SK-N-MC (cell line): ENCODE results near the gene C1orf116.

Experiments
- DNase-seq: peaks from one replicate; pipeline ENCODE4 v3.0.0-alpha.2; 2011; ENCODE audit warnings: low read depth, low spot score
- H3K27ac ChIP-seq: fragments of 200-600 bp; sonication (generic); 2 replicates; pipeline ENCODE4 v1.5.1; 2016; ENCODE audit warnings: mixed run types
- H3K36me3 ChIP-seq: fragments of 200-600 bp; sonication (generic); 2 replicates; pipeline ENCODE4 v1.6.1; 2017; ENCODE audit warnings: antibody characterized with exemption, low read length, mixed read lengths; ENCODE audit not compliant: insufficient read depth
- H3K4me3 ChIP-seq: fragments of 200-600 bp; sonication (generic); 2 replicates; pipeline ENCODE4 v1.5.1; 2016
- H3K9ac ChIP-seq: fragments of 200-600 bp; sonication (generic); 2 replicates; pipeline ENCODE4 v1.8.0; 2017; ENCODE audit warnings: mixed run types, mixed read lengths; ENCODE audit not compliant: insufficient read length
- H3K9me3 ChIP-seq: fragments of 200-600 bp; sonication (generic); 2 replicates; pipeline ENCODE4 v1.6.1; 2017; ENCODE audit warnings: low read depth, mild to moderate bottlenecking, antibody characterized with exemption, low read length, moderate library complexity, mixed read lengths
- EZH2 ChIP-seq: fragments of 200-600 bp; sonication (generic); IDR thresholded peaks from one replicate; pipeline ENCODE4 v1.6.1; 2017; ENCODE audit warnings: antibody characterized with exemption
- FOXP2 ChIP-seq: optimal IDR thresholded peaks from 2 replicates; pipeline ENCODE3; 2011; ENCODE audit warnings: mild to moderate bottlenecking, moderate library complexity; ENCODE audit not compliant: insufficient read depth; ENCODE audit errors: extremely low read length, control extremely low read depth
- POLR2AphosphoS5 ChIP-seq: IDR thresholded peaks from 2 replicates; pipeline ENCODE4 v1.6.1; 2012; ENCODE audit warnings: mild to moderate bottlenecking, low read depth, low read length, borderline replicate concordance

Gene C1orf116

GRCh38 chr1:206985162-206985749, 47.3 kb downstream of the C1orf116 start:
- no peak for DNase-seq
- Histone ChIP-seq H3K4me3 (no peak overlapping the region), H3K9ac (no peak overlapping the region), H3K36me3 (no peaks in the 10 kb centered on the region), H3K9me3 (no peaks in the 10 kb centered on the region), H3K27ac (no peak overlapping the region)
- no peak for TF ChIP-seq EZH2
- no peak for TF ChIP-seq POLR2AphosphoS5
- TF ChIP-seq FOXP2: no peak

DNA sequence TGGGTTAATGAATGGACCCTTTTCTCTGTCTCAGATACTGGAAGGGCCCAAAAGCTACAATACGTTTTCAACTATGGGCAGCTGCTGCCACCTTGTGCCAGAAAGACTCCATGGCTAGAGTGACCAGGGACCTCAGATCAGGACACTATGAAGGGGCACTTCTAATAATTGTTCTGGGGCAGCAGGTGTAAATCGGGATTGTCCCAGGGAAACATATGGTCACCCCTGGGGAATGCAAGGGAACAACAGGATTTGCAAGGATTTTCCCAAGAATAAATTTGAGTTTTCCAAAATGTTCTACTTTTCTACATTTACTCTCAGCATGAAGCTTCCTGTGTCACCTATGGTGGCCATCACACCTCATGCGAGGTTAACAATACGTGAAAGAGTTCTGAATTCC, 50.3 kb downstream of the C1orf116 start:
- DNase-seq: no peak
- no peak overlapping the region for H3K27ac ChIP-seq
- H3K36me3 ChIP-seq: no peaks in the 10 kb centered on the region
- H3K9me3 ChIP-seq: no peaks in the 10 kb centered on the region
- TF ChIP-seq EZH2 (no peak), FOXP2 (no peak), POLR2AphosphoS5 (no peak)
- H3K4me3 ChIP-seq: no peak overlapping the region
- H3K9ac ChIP-seq: no peak overlapping the region

DNA sequence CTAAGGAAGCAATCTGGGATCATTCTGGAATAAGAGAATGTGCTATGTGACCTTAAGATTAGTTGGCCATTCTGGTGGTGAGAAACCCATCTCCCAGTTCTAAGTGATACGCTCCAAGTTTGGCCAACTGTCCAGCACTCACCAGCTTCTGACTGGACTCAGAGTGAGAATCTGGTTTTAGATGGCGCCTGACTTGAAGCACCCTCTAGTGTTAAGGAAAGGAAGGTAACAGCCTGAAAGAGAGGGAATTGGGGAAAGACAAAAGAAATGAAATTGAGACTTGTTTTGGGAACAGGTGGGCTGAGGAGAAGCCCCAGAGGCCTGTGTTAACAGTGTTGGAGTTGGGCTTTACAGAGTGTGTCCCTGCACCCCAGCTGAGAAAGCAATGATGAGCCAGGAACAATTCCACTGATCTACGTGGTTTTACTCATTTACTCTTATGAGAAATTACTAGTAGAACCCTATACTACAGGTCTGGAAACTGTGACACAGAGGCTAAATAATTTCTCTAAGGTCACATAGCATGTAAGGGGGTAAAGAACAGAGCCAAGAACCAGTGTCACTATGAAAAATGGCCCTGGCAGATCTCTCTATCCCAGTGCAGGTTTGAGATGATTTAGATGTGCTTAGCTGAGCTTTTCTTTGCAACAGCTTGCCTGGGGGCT, 53.0 kb downstream of the C1orf116 start:
- Histone ChIP-seq H3K27ac (no peak overlapping the region), H3K4me3 (no peak overlapping the region), H3K9me3 (no peaks in the 10 kb centered on the region), H3K9ac (no peak overlapping the region), H3K36me3 (no peaks in the 10 kb centered on the region)
- TF ChIP-seq FOXP2: no peak
- no peak for TF ChIP-seq EZH2
- TF ChIP-seq POLR2AphosphoS5: no peak
- no peak for DNase-seq

DNA sequence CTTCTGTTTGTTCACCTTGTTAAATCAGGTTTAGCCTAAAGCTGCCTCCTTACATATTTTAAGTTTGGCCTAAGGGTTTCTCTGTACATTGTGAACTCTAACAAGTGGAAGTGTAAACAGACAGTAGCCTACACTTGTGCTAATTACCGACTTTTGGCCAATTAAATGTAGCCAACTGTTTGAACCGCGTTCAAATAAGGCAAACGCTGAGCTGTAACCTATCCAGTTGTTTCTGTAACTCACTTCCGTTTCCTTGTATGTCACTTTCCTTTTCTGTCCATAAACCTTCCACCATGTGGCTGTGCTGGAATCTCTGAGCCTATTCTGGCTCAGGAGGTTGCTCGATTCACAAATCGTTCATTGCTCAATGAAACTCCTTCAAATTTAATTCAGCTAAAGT, 54.3 kb downstream of the C1orf116 start:
- DNase-seq: no peak
- H3K9ac ChIP-seq: no peak overlapping the region
- H3K27ac ChIP-seq: no peak overlapping the region
- no peak overlapping the region for H3K4me3 ChIP-seq
- TF ChIP-seq POLR2AphosphoS5 (no peak), FOXP2 (no peak), EZH2 (no peak)
- H3K9me3 ChIP-seq: no peaks in the 10 kb centered on the region
- no peaks in the 10 kb centered on the region for H3K36me3 ChIP-seq

DNA sequence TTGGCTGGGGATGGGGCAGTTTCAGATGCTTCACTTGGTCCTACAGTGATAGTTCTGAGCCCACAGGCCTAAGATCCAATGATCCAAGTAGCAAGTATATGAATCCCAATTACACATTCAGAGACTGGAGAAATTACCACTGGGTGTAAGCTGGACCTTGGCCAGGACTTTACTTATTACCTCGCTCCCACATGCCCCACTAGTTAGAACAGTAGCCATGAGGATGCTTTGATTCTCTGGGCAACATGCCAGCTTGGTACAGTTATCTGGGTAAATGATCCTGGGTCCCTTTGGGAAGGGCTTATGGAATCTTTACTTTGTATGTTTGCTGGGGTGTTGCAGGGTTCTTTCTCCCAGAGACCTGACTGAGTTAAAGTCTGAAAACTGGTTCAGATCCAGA, 57.2 kb downstream of the C1orf116 start:
- Histone ChIP-seq H3K4me3 (no peak overlapping the region), H3K9ac (no peak overlapping the region), H3K9me3 (no peaks in the 10 kb centered on the region), H3K27ac (no peak overlapping the region), H3K36me3 (no peaks in the 10 kb centered on the region)
- DNase-seq: no peak
- TF ChIP-seq POLR2AphosphoS5 (no peak), FOXP2 (no peak), EZH2 (no peak)

DNA sequence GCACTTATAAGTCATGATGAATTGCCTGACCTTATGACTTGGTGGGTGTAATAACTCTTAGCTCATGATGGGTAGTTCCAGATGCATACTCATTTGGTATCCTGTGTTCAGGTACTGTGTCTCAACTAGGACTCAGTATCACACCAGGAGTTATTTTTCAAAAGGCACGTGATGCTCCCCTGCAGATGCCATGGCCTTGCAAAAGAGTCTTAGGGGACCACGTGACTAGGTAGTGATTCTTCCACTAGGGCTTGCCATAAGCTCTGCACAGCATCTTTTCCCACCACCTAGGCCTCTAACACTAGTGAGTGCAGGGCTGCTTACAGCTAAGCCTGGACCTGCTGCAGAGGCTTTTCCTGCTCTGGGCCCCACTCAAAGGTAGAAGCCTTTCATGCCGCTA, 58.4 kb downstream of the C1orf116 start:
- DNase-seq: no peak
- no peak for TF ChIP-seq EZH2
- no peak for TF ChIP-seq POLR2AphosphoS5
- no peak for TF ChIP-seq FOXP2

DNA sequence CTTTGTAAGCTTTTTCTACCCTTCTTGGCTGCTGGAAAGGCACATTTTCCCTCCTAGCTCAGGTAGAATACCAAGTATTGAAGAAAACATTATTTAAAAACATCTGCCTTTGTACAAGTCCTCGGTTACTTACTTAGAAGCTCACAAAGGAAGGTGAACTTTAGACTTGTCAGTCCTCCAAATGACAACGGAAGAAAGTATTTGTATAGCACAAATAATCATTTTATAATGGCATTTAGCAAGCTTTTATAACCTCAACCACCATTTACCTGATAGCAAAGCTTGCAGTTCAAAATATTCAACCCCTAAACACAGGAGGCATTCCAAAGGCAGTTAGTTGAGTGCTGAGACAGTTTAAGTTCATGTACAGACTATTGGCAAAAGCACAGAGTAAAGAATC, 59.8 kb downstream of the C1orf116 start:
- Histone ChIP-seq H3K4me3 (no peak overlapping the region), H3K9ac (no peak overlapping the region), H3K27ac (no peak overlapping the region), H3K36me3 (no peaks in the 10 kb centered on the region), H3K9me3 (no peaks in the 10 kb centered on the region)
- no peak for DNase-seq
- TF ChIP-seq POLR2AphosphoS5 (no peak), EZH2 (no peak), FOXP2 (no peak)

More for the DNA sequence above, 58.4 kb downstream of the C1orf116 start:
- Histone ChIP-seq H3K9me3 (no peaks in the 10 kb centered on the region), H3K27ac (no peak overlapping the region), H3K4me3 (no peak overlapping the region), H3K9ac (no peak overlapping the region), H3K36me3 (no peaks in the 10 kb centered on the region)

GRCh38 chr1:206971029-206971655, 61.4 kb downstream of the C1orf116 start:
- Histone ChIP-seq H3K27ac (no peak overlapping the region), H3K4me3 (no peak overlapping the region), H3K36me3 (no peaks in the 10 kb centered on the region), H3K9ac (no peak overlapping the region), H3K9me3 (no peaks in the 10 kb centered on the region)
- DNase-seq: no peak
- TF ChIP-seq POLR2AphosphoS5 (no peak), EZH2 (no peak), FOXP2 (no peak)
